Measurements from ENCODE around the gene P3H4.
"Not testable (repeated sequence)": the region's sequence is repeated elsewhere in the genome, so short reads cannot be mapped to it uniquely, and the experiment has no call there.

The P3H4 gene

DNA sequence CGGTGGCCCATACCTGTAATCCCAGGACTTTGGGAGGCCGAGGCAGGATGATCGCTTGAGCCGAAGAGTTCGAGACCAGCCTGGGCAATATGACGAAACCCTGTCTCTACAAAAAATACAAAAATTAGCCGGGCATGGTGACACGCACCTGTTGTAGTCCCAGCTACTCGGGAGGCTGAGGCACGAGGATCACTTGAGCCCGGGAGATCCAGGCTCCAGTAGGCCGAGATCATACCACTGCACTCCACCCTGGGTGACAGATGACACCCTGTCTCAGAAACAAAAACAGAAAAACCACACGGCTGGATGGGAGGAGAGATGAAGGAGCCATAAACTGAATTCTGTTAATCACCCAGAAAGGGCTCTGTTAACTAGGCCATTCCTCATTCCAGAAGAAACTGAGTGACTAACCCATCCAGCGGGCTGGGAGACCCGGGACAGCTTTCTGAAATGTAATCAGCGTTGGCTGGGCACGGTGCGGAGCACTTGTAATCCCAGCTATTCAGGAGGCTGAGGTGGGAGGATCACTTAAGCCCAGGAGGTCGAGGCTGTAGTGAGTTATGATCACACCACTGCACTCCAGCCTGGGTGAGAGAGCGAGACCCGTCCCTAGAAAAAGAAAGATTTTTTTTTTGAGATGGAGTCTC lies 24.9 kb upstream of the P3H4 start:
- Histone ChIP-seq H4K20me1 (ENCODE audit: insufficient read depth, low read length) (no peaks in the 10 kb centered on the region), H3K9ac (ENCODE audit: low read length) (peak overlapping the region; percentile 45), H3K36me3 (replicated peaks; ENCODE audit: low read depth, low read length) (peaks cover 9% of the 10 kb centered on the region), H2AFZ (ENCODE audit: low read depth, low read length) (peak overlapping the region; percentile 70), H3K4me2 (ENCODE audit: low read length) (peak overlapping the region; percentile 87), H3K79me2 (ENCODE audit: low read length) (peaks cover 14% of the 10 kb centered on the region), H3K27me3 (ENCODE audit: low read depth, low read length) (peaks cover 5% of the 10 kb centered on the region; the same call in 1 of the 2 replicates), H3K9me3 (ENCODE audit: insufficient read depth, low read length) (no peaks in the 10 kb centered on the region), H3K27ac (ENCODE audit: low read length) (no peak overlapping the region), H3K4me3 (ENCODE audit: low read length) (peak overlapping the region; percentile 84), H3K4me1 (ENCODE audit: low read length) (peaks cover 11% of the 10 kb centered on the region)
- TF ChIP-seq, protein P1, sequence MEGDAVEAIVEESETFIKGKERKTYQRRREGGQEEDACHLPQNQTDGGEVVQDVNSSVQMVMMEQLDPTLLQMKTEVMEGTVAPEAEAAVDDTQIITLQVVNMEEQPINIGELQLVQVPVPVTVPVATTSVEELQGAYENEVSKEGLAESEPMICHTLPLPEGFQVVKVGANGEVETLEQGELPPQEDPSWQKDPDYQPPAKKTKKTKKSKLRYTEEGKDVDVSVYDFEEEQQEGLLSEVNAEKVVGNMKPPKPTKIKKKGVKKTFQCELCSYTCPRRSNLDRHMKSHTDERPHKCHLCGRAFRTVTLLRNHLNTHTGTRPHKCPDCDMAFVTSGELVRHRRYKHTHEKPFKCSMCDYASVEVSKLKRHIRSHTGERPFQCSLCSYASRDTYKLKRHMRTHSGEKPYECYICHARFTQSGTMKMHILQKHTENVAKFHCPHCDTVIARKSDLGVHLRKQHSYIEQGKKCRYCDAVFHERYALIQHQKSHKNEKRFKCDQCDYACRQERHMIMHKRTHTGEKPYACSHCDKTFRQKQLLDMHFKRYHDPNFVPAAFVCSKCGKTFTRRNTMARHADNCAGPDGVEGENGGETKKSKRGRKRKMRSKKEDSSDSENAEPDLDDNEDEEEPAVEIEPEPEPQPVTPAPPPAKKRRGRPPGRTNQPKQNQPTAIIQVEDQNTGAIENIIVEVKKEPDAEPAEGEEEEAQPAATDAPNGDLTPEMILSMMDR (IDR thresholded peaks at IDR 0.05; ENCODE audit: low read depth, low read length), result no peak
- no peak for TF ChIP-seq EZH2phosphoT487 (IDR thresholded peaks at IDR 0.05; ENCODE audit: low read depth)

DNA sequence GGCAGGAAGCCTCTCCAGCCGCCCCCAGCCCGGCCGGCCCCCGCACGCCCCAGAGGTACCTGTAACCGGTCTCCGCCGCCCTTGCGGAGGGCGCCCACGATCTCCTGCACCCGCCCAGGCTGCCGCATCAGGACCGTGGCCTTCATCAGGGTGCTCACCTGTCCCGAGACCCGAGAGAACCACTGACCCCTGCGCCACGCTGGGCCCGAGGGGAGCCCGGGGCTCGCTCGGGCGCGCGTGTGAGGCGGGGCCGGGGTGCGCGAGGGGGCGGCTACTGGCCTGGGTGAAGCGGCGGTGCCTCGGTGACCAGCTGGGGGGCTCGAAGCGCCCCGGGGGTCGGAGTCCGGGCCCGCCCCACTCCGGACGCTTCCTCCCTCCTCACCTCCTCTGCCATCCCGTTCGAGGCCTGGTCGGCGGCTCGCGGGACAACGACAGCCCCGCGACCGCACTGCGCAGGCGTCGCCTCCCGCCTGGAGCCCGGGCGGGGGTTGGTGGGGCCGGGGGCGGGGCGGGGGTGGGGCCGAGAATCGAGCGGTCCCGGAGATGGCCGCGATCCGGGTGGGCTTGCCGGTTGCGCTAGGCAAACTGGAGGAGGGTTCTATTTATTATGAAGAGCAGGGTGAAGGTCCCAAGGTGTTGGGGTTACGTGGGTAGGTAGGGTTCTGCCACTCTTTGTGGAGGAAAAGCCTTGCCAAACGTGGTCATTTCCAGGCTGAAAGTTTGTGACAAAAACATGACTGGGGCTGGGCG lies 24.2 kb upstream of the P3H4 start, which contains the start of gene NT5C3B:
Gene NT5C3B (minus strand): TSS at position 433 of the 750 bp plus-strand sequence. CDS start 39 bp downstream, at position 394.
- peak within 1 kb of the TSS; percentile 84 for H3K4me3 ChIP-seq (ENCODE audit: low read length)
- peaks cover 11% of the 10 kb centered on the region for H3K4me1 ChIP-seq (ENCODE audit: low read length)
- peak within 1 kb of the TSS; percentile 26; the same call in 1 of the 2 replicates for H3K27ac ChIP-seq (ENCODE audit: low read length)
- H3K27me3 ChIP-seq (ENCODE audit: low read depth, low read length), result peaks cover 5% of the 10 kb centered on the region; the same call in 1 of the 2 replicates
- H3K79me2 ChIP-seq (ENCODE audit: low read length), result peaks cover 14% of the 10 kb centered on the region
- H2AFZ ChIP-seq (ENCODE audit: low read depth, low read length), result peak within 1 kb of the TSS; percentile 75
- no peaks in the 10 kb centered on the region for H3K9me3 ChIP-seq (ENCODE audit: insufficient read depth, low read length)
- H4K20me1 ChIP-seq (ENCODE audit: insufficient read depth, low read length), result no peaks in the 10 kb centered on the region
- H3K36me3 ChIP-seq (replicated peaks; ENCODE audit: low read depth, low read length), result peaks cover 9% of the 10 kb centered on the region
- H3K4me2 ChIP-seq (ENCODE audit: low read length), result peak within 1 kb of the TSS; percentile 87
- TF ChIP-seq, protein P1 (IDR thresholded peaks at IDR 0.05; ENCODE audit: low read depth, low read length), result no peak
- no peak for TF ChIP-seq EZH2phosphoT487 (IDR thresholded peaks at IDR 0.05; ENCODE audit: low read depth)
- H3K9ac ChIP-seq (ENCODE audit: low read length), result peak within 1 kb of the TSS; percentile 81

- Histone ChIP-seq H3K27ac (ENCODE audit: low read length) (peak overlapping the region; percentile 26; the same call in 1 of the 2 replicates), H2AFZ (ENCODE audit: low read depth, low read length) (peak overlapping the region; percentile 75; the same call in 1 of the 2 replicates)
- no peak for TF ChIP-seq EZH2phosphoT487 (IDR thresholded peaks at IDR 0.05; ENCODE audit: low read depth)
- TF ChIP-seq, protein P1 (IDR thresholded peaks at IDR 0.05; ENCODE audit: low read depth, low read length), result no peak
Observed at GRCh38 chr17:41835214-41835799, 23.6 kb upstream of the P3H4 start.

DNA sequence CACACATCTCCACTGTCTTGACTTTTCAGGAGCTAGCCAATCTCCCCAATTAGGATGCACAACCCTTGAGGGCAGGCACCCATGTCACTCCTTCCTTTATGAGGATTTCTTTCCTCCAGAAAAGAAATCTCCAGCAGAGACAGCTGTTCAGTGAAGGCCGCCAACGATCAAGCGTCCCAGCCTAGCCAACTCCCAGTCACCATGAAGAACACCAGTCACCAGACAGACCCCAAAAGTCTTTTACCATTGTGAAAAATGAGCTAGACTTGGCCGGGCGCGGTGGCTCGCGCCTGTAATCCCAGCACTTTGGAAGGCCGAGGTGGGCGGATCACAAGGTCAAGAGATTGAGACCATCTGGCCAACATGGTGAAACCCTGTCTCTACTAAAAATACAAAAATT lies 18.2 kb upstream of the P3H4 start:
- not testable (repeated sequence) for H3K4me1 ChIP-seq (ENCODE audit: low read length); H3K27me3 ChIP-seq (ENCODE audit: low read depth, low read length); H2AFZ ChIP-seq (ENCODE audit: low read depth, low read length); H3K4me2 ChIP-seq (ENCODE audit: low read length); H3K79me2 ChIP-seq (ENCODE audit: low read length); H3K27ac ChIP-seq (ENCODE audit: low read length); H3K4me3 ChIP-seq (ENCODE audit: low read length); H3K9ac ChIP-seq (ENCODE audit: low read length); H4K20me1 ChIP-seq (ENCODE audit: insufficient read depth, low read length); H3K9me3 ChIP-seq (ENCODE audit: insufficient read depth, low read length)
- peaks cover 26% of the 10 kb centered on the region for H3K36me3 ChIP-seq (replicated peaks; ENCODE audit: low read depth, low read length)

More at GRCh38 chr17:41835214-41835799, 23.6 kb upstream of the P3H4 start:
- Histone ChIP-seq H3K4me2 (ENCODE audit: low read length) (peak overlapping the region; percentile 79), H3K36me3 (replicated peaks; ENCODE audit: low read depth, low read length) (peaks cover 9% of the 10 kb centered on the region), H3K9ac (ENCODE audit: low read length) (peak overlapping the region; percentile 81), H3K4me1 (ENCODE audit: low read length) (peaks cover 11% of the 10 kb centered on the region), H3K4me3 (ENCODE audit: low read length) (peak overlapping the region; percentile 84), H3K79me2 (ENCODE audit: low read length) (peaks cover 14% of the 10 kb centered on the region), H4K20me1 (ENCODE audit: insufficient read depth, low read length) (no peaks in the 10 kb centered on the region), H3K27me3 (ENCODE audit: low read depth, low read length) (peaks cover 5% of the 10 kb centered on the region; the same call in 1 of the 2 replicates), H3K9me3 (ENCODE audit: insufficient read depth, low read length) (no peaks in the 10 kb centered on the region)

All from OCI-LY3 (cell line).